GM12891 (cell line): ENCODE results near the gene IGSF10. TPM values are rescaled to one million over a fixed set of nuclear protein-coding genes. Genes with fewer than 3 reads are reported as not detected.
"Not testable (repeated sequence)": the region's sequence is repeated elsewhere in the genome, so short reads cannot be mapped to it uniquely, and the experiment has no call there.

Experiments used
- DNase-seq: peaks from one replicate; pipeline ENCODE4 v3.0.0; 2011; ENCODE audit warnings: low spot score; ENCODE audit not compliant: insufficient read length
- FAIRE-seq: peaks from 2 replicates; lab custom pipeline; 2011; peaks lifted over from hg19 to GRCh38; lab: Jason Lieb, UNC
- PAX5 ChIP-seq: IDR thresholded peaks from 2 replicates; pipeline ENCODE4 v1.6.1; 2011; ENCODE audit warnings: low read length, moderate library complexity, mild to moderate bottlenecking; ENCODE audit not compliant: insufficient read depth, severe bottlenecking
- POLR2A ChIP-seq: IDR thresholded peaks from 2 replicates; pipeline ENCODE4 v1.6.1; 2011; ENCODE audit warnings: low read depth, low read length, control low read depth
- POLR2AphosphoS5 ChIP-seq: IDR thresholded peaks from 2 replicates; pipeline ENCODE4 v1.6.1; 2011; ENCODE audit warnings: low read depth, low read length, control low read depth
- POU2F2 ChIP-seq: IDR thresholded peaks from 2 replicates; pipeline ENCODE4 v1.6.1; 2011; ENCODE audit warnings: low read depth, mild to moderate bottlenecking, control low read depth, low read length, moderate library complexity
- SPI1 ChIP-seq: IDR thresholded peaks from 2 replicates; pipeline ENCODE4 v1.6.1; 2011; ENCODE audit warnings: low read depth, low read length, control low read depth
- TAF1 ChIP-seq: IDR thresholded peaks from 2 replicates; pipeline ENCODE4 v1.6.1; 2011; ENCODE audit warnings: low read depth, low read length, control low read depth
- polyA plus RNA-seq: library from polyadenylated mRNA; unstranded; fragments of >200 nt; gene quantifications from one replicate; pipeline ENCODE4 v1.2.1, GENCODE V29; 2012; ENCODE audit warnings: low read depth, missing spikeins, inconsistent platforms; ENCODE audit not compliant: missing spikeins

IGSF10 gene, protein sequence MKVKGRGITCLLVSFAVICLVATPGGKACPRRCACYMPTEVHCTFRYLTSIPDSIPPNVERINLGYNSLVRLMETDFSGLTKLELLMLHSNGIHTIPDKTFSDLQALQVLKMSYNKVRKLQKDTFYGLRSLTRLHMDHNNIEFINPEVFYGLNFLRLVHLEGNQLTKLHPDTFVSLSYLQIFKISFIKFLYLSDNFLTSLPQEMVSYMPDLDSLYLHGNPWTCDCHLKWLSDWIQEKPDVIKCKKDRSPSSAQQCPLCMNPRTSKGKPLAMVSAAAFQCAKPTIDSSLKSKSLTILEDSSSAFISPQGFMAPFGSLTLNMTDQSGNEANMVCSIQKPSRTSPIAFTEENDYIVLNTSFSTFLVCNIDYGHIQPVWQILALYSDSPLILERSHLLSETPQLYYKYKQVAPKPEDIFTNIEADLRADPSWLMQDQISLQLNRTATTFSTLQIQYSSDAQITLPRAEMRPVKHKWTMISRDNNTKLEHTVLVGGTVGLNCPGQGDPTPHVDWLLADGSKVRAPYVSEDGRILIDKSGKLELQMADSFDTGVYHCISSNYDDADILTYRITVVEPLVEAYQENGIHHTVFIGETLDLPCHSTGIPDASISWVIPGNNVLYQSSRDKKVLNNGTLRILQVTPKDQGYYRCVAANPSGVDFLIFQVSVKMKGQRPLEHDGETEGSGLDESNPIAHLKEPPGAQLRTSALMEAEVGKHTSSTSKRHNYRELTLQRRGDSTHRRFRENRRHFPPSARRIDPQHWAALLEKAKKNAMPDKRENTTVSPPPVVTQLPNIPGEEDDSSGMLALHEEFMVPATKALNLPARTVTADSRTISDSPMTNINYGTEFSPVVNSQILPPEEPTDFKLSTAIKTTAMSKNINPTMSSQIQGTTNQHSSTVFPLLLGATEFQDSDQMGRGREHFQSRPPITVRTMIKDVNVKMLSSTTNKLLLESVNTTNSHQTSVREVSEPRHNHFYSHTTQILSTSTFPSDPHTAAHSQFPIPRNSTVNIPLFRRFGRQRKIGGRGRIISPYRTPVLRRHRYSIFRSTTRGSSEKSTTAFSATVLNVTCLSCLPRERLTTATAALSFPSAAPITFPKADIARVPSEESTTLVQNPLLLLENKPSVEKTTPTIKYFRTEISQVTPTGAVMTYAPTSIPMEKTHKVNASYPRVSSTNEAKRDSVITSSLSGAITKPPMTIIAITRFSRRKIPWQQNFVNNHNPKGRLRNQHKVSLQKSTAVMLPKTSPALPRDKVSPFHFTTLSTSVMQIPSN (N-terminal part only)
- not detected for polyA plus RNA-seq

DNA sequence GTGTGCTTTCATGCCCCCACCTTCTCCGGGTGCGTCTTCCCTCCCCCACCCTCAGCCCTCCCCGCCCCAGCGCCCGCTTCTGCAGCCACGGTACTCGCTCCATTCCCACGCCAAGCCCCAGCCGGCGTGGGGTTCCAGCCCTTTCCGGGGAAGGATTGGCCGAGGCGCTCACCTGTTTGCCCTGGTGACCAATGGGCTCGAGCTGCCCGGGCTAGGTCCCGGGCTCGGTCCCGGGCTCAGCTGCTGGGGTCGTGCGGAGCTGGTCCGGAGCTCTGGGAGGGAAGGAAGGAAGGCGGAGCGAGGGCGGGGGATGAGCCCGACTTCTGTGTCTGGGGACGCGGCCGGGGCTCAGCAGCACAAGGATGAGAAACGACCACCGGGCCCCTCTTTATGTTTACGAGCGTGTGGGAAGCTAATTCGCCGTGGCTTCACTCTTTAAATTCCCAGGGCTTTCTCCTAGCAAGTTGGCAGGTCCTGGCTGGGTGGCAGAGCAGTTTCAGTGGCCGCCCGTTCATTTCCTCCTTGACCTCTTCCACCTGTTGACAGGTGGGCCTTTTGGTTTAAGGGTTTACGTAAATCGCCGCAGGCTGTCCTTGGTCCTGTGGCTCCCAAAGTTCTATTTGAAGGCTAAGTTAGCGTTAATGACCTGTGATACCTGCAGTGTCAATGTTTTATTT is at the start of gene IGSF10:
TSS of gene IGSF10 (minus strand) at position 288 of the 677 bp plus-strand sequence. CDS start 2,352 bp downstream, outside the sequence.
- DNase-seq, result no peak
- no peak for TF ChIP-seq POLR2AphosphoS5
- no peak for TF ChIP-seq POLR2A
- TF ChIP-seq TAF1, result no peak
- no peak for TF ChIP-seq SPI1
- TF ChIP-seq PAX5, result no peak
- TF ChIP-seq POU2F2, result no peak
- no peak for FAIRE-seq

DNA sequence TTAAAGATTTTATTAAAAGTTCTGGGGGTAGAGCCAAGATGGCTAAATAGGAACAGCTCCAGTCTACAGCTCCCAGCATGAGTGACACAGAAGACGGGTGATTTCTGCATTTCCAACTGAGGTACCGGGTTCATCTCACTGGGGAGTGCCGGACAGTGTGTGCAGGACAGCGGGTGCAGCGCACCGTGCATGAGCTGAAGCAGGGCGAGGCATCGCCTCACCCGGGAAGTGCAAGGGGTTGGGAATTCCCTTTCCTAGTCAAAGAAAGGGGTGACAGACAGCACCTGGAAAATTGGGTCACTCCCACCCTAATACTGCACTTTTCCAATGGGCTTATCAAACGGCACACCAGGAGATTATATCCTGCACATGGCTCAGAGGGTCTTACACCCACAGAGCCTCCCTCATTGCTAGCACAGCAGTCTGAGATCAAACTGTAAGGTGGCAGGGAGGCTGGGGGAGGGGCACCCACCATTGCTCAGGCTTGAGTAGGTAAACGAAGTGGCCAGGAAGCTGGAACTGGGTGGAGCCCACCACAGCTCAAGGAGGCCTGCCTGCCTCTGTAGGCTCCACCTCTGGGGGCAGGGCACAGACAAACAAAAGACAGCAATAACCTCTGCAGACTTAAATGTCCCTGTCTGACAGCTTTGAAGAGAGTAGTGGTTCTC is 48.7 kb upstream of the IGSF10 start:
- FAIRE-seq, DNase-seq: not testable (repeated sequence)

DNA sequence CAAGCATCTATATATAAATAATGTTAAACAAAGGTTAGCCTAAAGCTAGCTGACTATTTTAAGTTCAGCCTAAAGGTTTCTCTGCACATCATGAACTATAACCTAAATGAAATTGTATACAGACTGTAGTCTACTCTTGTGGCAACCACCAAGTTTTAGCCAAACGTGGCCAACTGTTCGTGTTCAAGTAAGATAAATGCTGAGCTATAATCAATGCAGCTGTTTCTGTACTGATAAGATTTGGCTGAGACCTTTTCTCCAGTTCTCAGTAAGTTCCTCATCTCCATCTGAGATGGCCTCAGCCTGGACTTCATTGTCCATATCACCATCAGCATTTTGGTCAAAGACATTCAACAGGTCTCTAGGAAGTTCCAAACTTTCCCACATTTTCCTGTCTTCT is 43.7 kb upstream of the IGSF10 start:
- no peak for DNase-seq
- TF ChIP-seq SPI1 (no peak), POLR2A (no peak), POU2F2 (no peak), TAF1 (no peak), POLR2AphosphoS5 (no peak), PAX5 (no peak)
- FAIRE-seq, result no peak

DNA sequence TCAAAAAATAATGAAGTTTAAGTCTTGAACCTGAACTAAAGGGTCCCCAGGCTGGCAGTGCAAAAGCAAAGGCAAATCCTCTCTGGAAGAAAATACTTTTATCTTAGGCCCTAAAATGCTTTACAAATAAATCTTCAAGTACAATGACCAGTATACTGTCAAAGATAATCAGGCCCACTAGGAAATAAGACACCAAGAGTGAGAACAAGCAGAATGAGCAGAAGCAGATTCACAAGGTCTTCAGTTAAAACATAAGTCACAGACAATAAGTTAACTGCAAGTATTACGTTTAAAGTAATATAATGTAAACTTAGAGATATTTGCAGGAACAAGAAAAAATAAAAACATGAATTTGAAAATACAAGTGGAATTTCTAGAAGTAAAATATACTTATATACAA is 42.2 kb upstream of the IGSF10 start:
- DNase-seq, result no peak
- TF ChIP-seq POLR2AphosphoS5 (no peak), SPI1 (no peak), TAF1 (no peak), PAX5 (no peak), POU2F2 (no peak), POLR2A (no peak)
- no peak for FAIRE-seq

DNA sequence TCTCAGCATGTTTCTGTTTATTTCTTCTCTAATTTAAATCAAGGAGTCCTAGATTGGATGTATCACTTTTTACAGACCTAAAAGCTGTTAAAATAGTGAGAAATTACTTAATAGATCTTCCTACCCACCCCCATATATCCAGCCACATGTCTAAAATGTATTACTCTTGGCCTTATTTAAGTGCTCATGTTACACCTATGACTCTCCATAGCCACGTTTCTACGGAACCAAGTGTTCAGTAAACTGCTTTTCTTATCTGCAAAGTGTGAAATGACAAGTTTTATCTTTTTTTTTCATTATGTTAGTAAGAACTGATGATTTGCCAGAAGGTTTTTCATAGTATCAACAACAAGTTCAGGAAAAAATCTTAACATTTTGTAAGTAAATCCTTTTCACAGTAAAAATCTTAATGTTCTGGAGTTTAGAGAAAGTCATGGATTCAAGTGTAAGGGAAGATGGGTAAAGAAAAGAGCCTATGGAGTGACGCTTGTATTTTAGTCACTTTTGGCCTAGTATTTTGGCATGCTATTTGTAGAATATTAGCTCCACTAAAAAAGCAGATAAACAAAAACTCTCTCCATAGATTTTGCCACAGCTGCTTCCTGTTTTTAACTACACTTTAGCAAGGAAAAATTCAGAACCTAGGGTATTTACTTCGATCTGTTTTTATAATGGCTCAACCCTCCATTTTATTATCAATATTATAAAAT is 41.2 kb upstream of the IGSF10 start:
- DNase-seq (no peak), FAIRE-seq (no peak)
- TF ChIP-seq PAX5, result no peak
- no peak for TF ChIP-seq POLR2AphosphoS5
- no peak for TF ChIP-seq POU2F2
- TF ChIP-seq SPI1, result no peak
- no peak for TF ChIP-seq TAF1
- TF ChIP-seq POLR2A, result no peak

DNA sequence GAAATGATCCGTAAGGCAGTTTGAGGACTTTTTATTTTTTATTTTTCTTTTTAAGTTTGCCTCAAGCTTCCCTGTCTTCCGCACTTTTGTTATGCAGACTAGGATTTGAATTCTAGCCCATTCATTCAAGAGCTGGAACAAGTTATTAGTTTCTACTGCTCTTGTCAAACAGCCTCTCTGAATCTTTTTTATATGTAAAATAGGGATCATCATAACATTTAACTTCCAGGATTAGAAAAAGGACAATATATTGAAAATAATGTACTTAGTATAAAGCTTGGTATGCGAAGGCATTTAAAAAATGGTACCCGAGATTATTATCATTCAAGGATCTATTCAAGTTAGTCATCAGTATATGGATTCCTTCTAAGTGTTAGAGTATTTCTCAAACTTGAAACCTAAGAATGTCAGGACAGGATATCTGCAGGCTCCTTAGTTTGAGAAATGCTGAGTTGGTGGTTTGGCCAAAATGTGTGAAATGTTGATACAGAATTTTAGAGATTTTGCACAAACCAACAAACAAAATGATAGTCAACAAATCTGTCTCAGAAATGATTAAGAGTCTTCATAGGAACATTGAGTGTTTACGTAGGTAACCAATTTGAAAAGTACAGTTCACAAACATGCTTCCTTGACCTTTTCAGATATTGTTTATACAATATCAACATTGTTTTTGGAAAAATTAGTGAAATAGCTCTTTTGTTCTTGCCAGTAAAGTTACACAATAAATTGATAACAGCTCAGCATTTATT is 40.5 kb upstream of the IGSF10 start:
- no peak for DNase-seq
- TF ChIP-seq SPI1, result no peak
- no peak for TF ChIP-seq POLR2AphosphoS5
- TF ChIP-seq PAX5, result no peak
- no peak for FAIRE-seq

DNA sequence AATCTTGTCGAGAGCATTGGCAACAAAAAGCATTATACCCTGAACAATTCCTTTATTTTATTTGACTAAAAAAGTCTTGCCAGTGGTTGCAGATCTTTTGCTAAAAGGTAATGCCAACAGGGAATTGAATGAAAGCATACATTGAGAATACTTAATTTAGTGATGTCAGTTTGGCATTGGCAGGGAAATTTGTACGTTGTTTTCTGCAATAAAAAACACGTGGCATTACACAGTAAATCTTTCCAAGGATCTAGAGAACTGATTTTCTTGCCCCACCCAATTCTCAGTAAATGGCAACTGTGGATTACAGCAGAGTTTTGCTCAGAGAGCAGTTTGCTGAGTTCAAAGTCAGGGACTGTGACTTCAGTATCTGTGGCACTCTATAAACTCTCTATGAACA is 38.3 kb upstream of the IGSF10 start:
- DNase-seq (no peak), FAIRE-seq (no peak)
- no peak for TF ChIP-seq POLR2A
- TF ChIP-seq PAX5, result no peak
- TF ChIP-seq POLR2AphosphoS5, result no peak
- TF ChIP-seq SPI1, result no peak

DNA sequence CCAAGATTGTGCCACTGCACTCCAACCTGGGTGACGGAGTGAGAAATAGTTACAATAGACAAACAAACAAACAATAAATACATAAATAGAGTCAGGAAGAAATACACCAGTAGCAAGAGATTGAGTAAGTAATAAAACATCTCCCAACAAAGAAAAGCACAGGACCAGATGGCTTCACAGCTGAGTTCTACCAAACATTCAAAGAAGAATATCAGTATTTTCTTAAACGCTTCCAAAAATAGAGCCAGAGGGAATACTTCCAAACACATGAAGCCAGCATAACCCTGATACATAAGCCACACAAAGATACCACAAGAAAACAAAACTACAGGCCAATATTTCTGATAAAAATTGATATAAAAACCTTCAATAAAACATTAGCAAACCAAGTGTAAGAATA is 30.7 kb upstream of the IGSF10 start:
- TF ChIP-seq PAX5 (no peak), POU2F2 (no peak), SPI1 (no peak), POLR2A (no peak), POLR2AphosphoS5 (no peak), TAF1 (no peak)
- no peak for FAIRE-seq

DNA sequence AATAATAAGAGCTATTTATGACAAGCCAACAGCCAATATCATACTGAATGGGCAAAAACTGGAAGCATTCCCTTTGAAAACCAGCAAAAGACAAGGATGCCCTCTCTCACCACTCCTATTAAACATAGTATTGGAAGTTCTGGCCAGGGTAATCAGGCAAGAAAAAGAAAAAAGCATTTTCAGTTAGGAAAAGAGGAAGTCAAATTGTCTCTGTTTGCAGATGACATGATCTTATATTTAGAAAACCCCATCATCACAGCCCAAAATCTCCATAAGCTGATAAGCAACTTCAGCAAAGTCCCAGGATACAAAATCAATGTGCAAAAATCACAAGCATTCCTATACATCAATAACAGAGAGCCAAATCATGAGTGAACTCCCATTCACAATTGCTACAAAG is 27.0 kb upstream of the IGSF10 start:
- not testable (repeated sequence) for DNase-seq, FAIRE-seq

More for the DNA sequence above, 30.7 kb upstream of the IGSF10 start:
- no peak for DNase-seq
